DND-41 (cell line): ENCODE data around the gene SLC16A1.
"Not testable (repeated sequence)": the region's sequence is repeated elsewhere in the genome, so short reads cannot be mapped to it uniquely, and the experiment has no call there.

Source experiments
- ATAC-seq: fragments of 200-7000 bp; cut with Tn5 transposase; 3 replicates; pipeline ENCODE4 v1.9.1; 2021; ENCODE audit warnings: low read depth; ENCODE audit not compliant: insufficient read depth
- DNase-seq: peaks from one replicate; pipeline ENCODE4 v3.0.0-alpha.2; 2020
- H2AFZ ChIP-seq: 2 replicates; pipeline ENCODE4 v1.6.0; 2012; ENCODE audit warnings: low read depth, low read length
- H3K27ac ChIP-seq: 2 replicates; pipeline ENCODE4 v1.5.1; 2012; ENCODE audit warnings: low read length, inconsistent platforms
- H3K27me3 ChIP-seq: fragments of 200-600 bp; sonication (generic); 2 replicates; pipeline ENCODE4 v1.6.0; 2012; ENCODE audit warnings: low read length, mild to moderate bottlenecking, inconsistent platforms; ENCODE audit not compliant: insufficient read depth, poor library complexity
- H3K36me3 ChIP-seq: 2 replicates; pipeline ENCODE4 v1.5.1; 2012; ENCODE audit warnings: low read length, inconsistent platforms; ENCODE audit not compliant: insufficient read depth
- H3K4me1 ChIP-seq: 2 replicates; pipeline ENCODE4 v1.5.1; 2012; ENCODE audit warnings: mild to moderate bottlenecking, low read length; ENCODE audit not compliant: insufficient read depth
- H3K4me2 ChIP-seq: 2 replicates; pipeline ENCODE4 v1.6.0; 2012; ENCODE audit warnings: mild to moderate bottlenecking, moderate library complexity, low read length, inconsistent platforms; ENCODE audit not compliant: insufficient read depth
- H3K4me3 ChIP-seq, 2 experiments: fragments of 200-600 bp in 1 of 2; shearing (Covaris generic) in 1 of 2; 2 replicates each; pipeline ENCODE4 v1.5.1; 2012 to 2016; ENCODE audit warnings: inconsistent platforms in 2 of 2, low read length in 2 of 2, mild to moderate bottlenecking in 2 of 2, low read depth in 1 of 2, moderate library complexity in 1 of 2
- H3K79me2 ChIP-seq: 2 replicates; pipeline ENCODE4 v1.6.0; 2012; ENCODE audit warnings: low read length, inconsistent platforms; ENCODE audit not compliant: insufficient read depth
- H3K9ac ChIP-seq: 2 replicates; pipeline ENCODE4 v1.6.0; 2012; ENCODE audit warnings: low read depth, mild to moderate bottlenecking, inconsistent platforms, low read length, moderate library complexity
- H3K9me3 ChIP-seq: 2 replicates; pipeline ENCODE4 v1.5.1; 2012; ENCODE audit warnings: low read length, moderate library complexity, mild to moderate bottlenecking, inconsistent platforms; ENCODE audit not compliant: insufficient read depth, severe bottlenecking
- H4K20me1 ChIP-seq: 2 replicates; pipeline ENCODE4 v1.6.0; 2012; ENCODE audit warnings: low read length; ENCODE audit not compliant: insufficient read depth
- EZH2 ChIP-seq: IDR thresholded peaks from 3 replicates; pipeline ENCODE4 v1.6.1; 2012; ENCODE audit warnings: borderline replicate concordance, low read depth, mild to moderate bottlenecking, moderate library complexity, low read length, inconsistent platforms; ENCODE audit not compliant: severe bottlenecking
- TF ChIP-seq, protein P1 (sequence below): IDR thresholded peaks from 2 replicates; pipeline ENCODE4 v1.5.1; 2012; ENCODE audit warnings: borderline replicate concordance, low read length, moderate library complexity, mild to moderate bottlenecking; ENCODE audit not compliant: poor library complexity, severe bottlenecking; ENCODE audit errors: extremely low read depth

The SLC16A1 gene

DNA sequence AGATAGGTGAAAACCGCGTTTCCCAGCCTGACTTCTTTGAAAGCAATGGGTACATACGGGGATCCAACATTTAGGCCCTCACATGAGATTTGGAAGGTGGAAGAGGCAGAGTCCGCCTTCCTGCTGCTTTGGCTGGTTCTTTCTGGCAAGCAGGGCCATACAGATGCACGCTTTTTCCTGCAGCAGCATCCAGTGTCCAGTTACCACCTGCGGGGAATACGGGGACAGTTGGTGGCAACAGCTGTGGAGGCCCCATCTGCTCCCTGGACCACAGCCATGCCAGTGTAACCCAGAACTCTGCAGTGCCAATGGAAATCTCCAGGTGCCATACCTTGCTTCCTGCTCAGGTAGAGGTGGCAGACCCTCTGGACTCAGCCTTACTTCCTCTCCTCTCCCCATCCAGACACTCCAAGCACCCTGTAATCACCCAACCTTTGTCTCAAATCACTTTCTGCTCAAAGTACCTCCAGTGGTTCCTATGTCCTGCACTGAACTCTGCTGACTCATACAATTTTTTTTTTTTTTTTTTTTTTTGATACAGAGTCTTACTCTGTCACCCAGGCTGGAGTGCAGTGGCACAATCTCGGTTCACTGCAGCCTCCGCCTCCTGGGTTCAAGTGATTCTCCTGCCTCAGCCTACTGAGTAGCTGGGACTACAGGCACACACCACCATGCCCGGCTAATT is 68.3 kb downstream of the SLC16A1 start:
- Histone ChIP-seq H3K4me3 (no peak overlapping the region), H3K27ac (no peak overlapping the region), H3K79me2 (no peaks in the 10 kb centered on the region), H3K36me3 (no peaks in the 10 kb centered on the region), H3K4me2 (no peak overlapping the region), H3K4me1 (no peaks in the 10 kb centered on the region), H3K9me3 (no peaks in the 10 kb centered on the region), H3K27me3 (no peaks in the 10 kb centered on the region), H3K9ac (no peak overlapping the region), H4K20me1 (no peaks in the 10 kb centered on the region), H2AFZ (no peak overlapping the region)
- ATAC-seq (no peak), DNase-seq (no peak)
- TF ChIP-seq, protein P1, sequence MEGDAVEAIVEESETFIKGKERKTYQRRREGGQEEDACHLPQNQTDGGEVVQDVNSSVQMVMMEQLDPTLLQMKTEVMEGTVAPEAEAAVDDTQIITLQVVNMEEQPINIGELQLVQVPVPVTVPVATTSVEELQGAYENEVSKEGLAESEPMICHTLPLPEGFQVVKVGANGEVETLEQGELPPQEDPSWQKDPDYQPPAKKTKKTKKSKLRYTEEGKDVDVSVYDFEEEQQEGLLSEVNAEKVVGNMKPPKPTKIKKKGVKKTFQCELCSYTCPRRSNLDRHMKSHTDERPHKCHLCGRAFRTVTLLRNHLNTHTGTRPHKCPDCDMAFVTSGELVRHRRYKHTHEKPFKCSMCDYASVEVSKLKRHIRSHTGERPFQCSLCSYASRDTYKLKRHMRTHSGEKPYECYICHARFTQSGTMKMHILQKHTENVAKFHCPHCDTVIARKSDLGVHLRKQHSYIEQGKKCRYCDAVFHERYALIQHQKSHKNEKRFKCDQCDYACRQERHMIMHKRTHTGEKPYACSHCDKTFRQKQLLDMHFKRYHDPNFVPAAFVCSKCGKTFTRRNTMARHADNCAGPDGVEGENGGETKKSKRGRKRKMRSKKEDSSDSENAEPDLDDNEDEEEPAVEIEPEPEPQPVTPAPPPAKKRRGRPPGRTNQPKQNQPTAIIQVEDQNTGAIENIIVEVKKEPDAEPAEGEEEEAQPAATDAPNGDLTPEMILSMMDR: no peak
- no peak for TF ChIP-seq EZH2

DNA sequence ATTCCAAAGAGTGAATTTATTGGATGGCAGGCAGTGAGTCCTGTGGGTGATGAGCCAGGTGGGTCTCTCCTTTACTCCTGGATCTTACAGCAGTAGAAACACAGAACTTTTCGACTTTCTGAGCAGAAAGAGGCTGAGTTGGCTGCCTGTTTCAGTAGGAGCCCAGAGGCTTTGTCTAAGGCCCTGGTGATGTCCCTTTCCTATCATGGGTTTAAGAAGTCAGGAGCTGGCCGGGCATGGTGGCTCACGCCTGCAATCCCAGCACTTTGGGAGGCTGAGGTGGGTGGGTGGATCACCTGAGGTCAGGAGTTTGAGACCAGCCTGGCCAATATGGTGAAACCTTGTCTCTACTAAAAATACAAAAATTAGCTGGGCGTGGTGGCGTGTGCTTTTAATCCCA is 71.0 kb downstream of the SLC16A1 start:
- not testable (repeated sequence) for H3K9me3 ChIP-seq

DNA sequence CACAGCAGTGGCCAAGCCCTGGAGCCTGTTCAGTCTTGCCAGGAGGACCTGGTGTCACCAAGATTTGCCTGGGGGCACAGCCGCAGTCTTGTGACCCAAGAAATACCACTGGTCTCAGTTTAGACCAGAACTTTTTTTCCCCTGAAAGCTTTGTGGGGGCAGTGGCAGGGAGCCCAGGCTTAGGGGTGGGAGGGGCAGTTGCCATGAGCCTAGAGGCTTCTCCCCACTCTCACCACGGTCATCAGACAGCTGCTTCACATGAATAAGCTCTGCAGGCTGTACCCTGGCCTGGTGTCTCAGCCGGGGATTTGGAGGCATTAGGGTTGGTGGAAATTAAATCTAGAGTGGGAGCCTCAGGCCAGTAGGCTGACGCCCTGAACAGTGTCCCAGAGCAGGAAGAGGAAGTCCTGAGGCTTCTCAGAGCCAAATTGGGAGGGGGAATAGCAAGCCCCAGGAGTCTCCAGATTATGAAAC is 73.7 kb downstream of the SLC16A1 start:
- H3K4me3 ChIP-seq: no peak overlapping the region
- DNase-seq (no peak), ATAC-seq (no peak)
- 0 out of 2 replicates have a peak, but pooled peaks cover 3% of the 10 kb centered on the region for H3K4me1 ChIP-seq
- no peaks in the 10 kb centered on the region for H3K36me3 ChIP-seq
- no peaks in the 10 kb centered on the region for H3K79me2 ChIP-seq
- H3K9ac ChIP-seq: no peak overlapping the region
- H2AFZ ChIP-seq: no peak overlapping the region
- TF ChIP-seq EZH2: no peak
- TF ChIP-seq, protein P1: no peak
- H3K27ac ChIP-seq: no peak overlapping the region
- no peaks in the 10 kb centered on the region for H4K20me1 ChIP-seq
- H3K9me3 ChIP-seq: no peaks in the 10 kb centered on the region
- no peak overlapping the region for H3K4me2 ChIP-seq
- H3K27me3 ChIP-seq: peaks cover 11% of the 10 kb centered on the region

More for the DNA sequence above, 71.0 kb downstream of the SLC16A1 start:
- DNase-seq, H4K20me1 ChIP-seq, H3K27ac ChIP-seq, H3K4me2 ChIP-seq, H3K4me1 ChIP-seq, H3K9ac ChIP-seq, H3K36me3 ChIP-seq, H3K27me3 ChIP-seq, ATAC-seq, H3K79me2 ChIP-seq, H2AFZ ChIP-seq, H3K4me3 ChIP-seq: not testable (repeated sequence)

DNA sequence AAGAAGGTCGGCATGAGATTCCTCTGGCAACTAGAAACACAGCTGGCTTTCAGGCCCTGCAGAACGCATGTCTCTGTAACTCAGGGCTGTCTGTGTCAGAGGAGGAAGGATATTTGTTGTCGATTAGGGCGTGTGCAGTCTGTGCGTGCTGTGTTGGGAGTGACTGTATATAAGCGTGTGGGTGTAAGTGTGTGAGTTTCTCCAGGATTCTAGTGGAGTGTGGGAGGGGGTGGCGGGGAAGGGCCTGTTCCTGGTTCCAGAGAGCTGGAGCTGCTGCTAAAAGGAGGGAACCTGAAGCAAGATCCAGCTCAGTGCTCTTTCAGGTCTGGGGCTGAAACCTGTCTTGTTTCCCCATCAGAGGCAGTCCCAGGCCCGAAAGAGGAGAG is 74.3 kb downstream of the SLC16A1 start:
- H3K4me3 ChIP-seq: no peak overlapping the region
- H4K20me1 ChIP-seq: no peaks in the 10 kb centered on the region
- H3K4me1 ChIP-seq: 0 out of 2 replicates have a peak, but pooled peaks cover 3% of the 10 kb centered on the region
- H3K79me2 ChIP-seq: no peaks in the 10 kb centered on the region
- H3K4me2 ChIP-seq: no peak overlapping the region
- TF ChIP-seq, protein P1: no peak
- TF ChIP-seq EZH2: no peak
- DNase-seq (no peak), ATAC-seq (no peak)
- peaks cover 11% of the 10 kb centered on the region for H3K27me3 ChIP-seq
- H3K9me3 ChIP-seq: no peaks in the 10 kb centered on the region
- no peak overlapping the region for H3K27ac ChIP-seq
- no peaks in the 10 kb centered on the region for H3K36me3 ChIP-seq
- H3K9ac ChIP-seq: no peak overlapping the region
- H2AFZ ChIP-seq: 0 out of 2 replicates have a peak overlapping the region, but pooled peaks have one; percentile 24
